ENCODE results near the gene PTPRM. TPM values are rescaled to one million over a fixed set of nuclear protein-coding genes. Genes with fewer than 3 reads are reported as not detected.

The PTPRM gene
- total and polyA plus RNA-seq, 4 donors = 9.2 to 23.0 (median 12.7) TPM

DNA sequence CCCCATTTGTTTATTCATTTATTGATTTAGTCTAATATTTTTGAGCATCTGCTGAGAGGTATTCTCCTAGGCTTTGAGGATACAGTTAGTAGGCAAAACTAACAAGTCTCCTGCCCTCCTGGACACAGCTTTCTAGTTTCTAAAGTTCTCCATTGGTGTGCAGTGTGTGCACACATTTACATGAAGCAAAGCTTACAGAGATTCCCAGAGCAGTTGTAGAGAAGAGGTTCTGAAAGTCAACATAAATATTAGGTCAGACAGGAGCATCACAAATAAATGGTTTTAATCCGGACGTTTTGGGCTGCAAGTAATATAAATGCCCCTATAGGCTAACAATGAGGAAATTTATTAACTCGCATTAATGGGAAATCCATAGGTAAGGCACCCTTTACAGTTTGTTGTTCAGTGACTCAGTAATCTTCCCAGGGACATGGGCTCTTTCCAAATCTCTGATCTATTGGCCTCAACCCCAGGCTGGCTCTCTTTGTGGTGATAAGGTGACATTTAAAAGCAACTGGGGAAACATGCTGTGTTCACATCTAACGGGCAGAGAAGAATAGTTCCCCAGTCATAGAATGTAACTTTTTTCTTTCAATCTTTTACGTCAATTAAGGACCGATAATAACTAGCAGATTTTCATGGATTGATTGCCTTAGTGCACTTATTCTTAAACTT is 407.2 kb downstream of the PTPRM start:
- H3K4me1 ChIP-seq (ENCODE audit: control insufficient read depth in 4 of 4, insufficient read depth in 4 of 4, low read length in 3 of 4) = no peaks in the 10 kb centered on the region
- DNase-seq (ENCODE audit: low spot score) = no peak
- WGBS = 85% methylated on average over 6 of the region's 6 CpGs
- no peak for TF ChIP-seq HNF4A (conservative IDR thresholded peaks at IDR 0.05)
- TF ChIP-seq NR2F2 (IDR thresholded peaks at IDR 0.05) = no peak
- TF ChIP-seq FOXA2 (IDR thresholded peaks at IDR 0.05) = no peak
- no peak for TF ChIP-seq RAD21 (IDR thresholded peaks at IDR 0.05)
- no peak for TF ChIP-seq JUND (IDR thresholded peaks at IDR 0.05)
- TF ChIP-seq, protein P1, sequence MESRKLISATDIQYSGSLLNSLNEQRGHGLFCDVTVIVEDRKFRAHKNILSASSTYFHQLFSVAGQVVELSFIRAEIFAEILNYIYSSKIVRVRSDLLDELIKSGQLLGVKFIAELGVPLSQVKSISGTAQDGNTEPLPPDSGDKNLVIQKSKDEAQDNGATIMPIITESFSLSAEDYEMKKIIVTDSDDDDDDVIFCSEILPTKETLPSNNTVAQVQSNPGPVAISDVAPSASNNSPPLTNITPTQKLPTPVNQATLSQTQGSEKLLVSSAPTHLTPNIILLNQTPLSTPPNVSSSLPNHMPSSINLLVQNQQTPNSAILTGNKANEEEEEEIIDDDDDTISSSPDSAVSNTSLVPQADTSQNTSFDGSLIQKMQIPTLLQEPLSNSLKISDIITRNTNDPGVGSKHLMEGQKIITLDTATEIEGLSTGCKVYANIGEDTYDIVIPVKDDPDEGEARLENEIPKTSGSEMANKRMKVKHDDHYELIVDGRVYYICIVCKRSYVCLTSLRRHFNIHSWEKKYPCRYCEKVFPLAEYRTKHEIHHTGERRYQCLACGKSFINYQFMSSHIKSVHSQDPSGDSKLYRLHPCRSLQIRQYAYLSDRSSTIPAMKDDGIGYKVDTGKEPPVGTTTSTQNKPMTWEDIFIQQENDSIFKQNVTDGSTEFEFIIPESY (IDR thresholded peaks at IDR 0.05) = no peak
- TF ChIP-seq, protein P2, sequence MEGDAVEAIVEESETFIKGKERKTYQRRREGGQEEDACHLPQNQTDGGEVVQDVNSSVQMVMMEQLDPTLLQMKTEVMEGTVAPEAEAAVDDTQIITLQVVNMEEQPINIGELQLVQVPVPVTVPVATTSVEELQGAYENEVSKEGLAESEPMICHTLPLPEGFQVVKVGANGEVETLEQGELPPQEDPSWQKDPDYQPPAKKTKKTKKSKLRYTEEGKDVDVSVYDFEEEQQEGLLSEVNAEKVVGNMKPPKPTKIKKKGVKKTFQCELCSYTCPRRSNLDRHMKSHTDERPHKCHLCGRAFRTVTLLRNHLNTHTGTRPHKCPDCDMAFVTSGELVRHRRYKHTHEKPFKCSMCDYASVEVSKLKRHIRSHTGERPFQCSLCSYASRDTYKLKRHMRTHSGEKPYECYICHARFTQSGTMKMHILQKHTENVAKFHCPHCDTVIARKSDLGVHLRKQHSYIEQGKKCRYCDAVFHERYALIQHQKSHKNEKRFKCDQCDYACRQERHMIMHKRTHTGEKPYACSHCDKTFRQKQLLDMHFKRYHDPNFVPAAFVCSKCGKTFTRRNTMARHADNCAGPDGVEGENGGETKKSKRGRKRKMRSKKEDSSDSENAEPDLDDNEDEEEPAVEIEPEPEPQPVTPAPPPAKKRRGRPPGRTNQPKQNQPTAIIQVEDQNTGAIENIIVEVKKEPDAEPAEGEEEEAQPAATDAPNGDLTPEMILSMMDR (IDR thresholded peaks at IDR 0.05; ENCODE audit: low read depth, low read length, missing input control) = no peak
- no peak for TF ChIP-seq EGR1 (IDR thresholded peaks at IDR 0.05; ENCODE audit: low read depth in 2 of 2)
- no peak for TF ChIP-seq RXRA (IDR thresholded peaks at IDR 0.05)
- no peak overlapping the region for H3K9ac ChIP-seq (ENCODE audit: low read depth in 1 of 2, low read length in 2 of 2)
- no peaks in the 10 kb centered on the region for H3K27me3 ChIP-seq (ENCODE audit: control insufficient read depth in 4 of 4, insufficient read depth in 4 of 4, low read length in 3 of 4)
- no peak overlapping the region for H3K27ac ChIP-seq (ENCODE audit: low read depth in 1 of 2, low read length in 2 of 2)
- no peaks in the 10 kb centered on the region for H3K36me3 ChIP-seq (ENCODE audit: control insufficient read depth in 4 of 4, insufficient read depth in 3 of 4, low read depth in 1 of 4, low read length in 3 of 4)
- no peak overlapping the region for H3K4me3 ChIP-seq (ENCODE audit: low read depth in 1 of 3, low read length in 3 of 3)
- no peaks in the 10 kb centered on the region for H3K9me3 ChIP-seq (ENCODE audit: control insufficient read depth in 4 of 4, low read length in 3 of 4)

DNA sequence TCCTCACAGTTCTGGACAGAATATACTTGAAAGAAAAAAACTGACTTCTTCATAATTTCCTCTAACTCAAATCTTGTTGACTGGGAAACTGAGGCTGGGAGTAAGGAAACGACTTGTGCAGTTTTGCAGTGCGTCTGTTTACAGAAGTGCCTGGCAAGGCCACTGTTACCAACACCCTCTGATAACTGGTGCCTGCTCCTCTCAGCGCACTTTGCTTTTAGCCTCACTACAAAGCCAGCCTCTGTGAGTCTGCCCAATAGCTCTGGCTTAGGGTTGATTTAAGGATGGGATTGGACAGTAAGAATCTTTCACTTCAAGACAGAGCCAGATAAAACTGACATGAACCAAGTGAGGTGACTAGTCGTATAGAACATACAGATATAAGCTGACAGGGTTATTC is 410.8 kb downstream of the PTPRM start:
- no peaks in the 10 kb centered on the region for H3K27me3 ChIP-seq (ENCODE audit: control insufficient read depth in 4 of 4, insufficient read depth in 4 of 4, low read length in 3 of 4)
- H3K9ac ChIP-seq (ENCODE audit: low read depth in 1 of 2, low read length in 2 of 2) = no peak overlapping the region
- WGBS = 85% methylated on average over 4 of the region's 4 CpGs
- no peaks in the 10 kb centered on the region for H3K9me3 ChIP-seq (ENCODE audit: control insufficient read depth in 4 of 4, low read length in 3 of 4)
- DNase-seq (ENCODE audit: low spot score) = no peak
- TF ChIP-seq NR2F2 (IDR thresholded peaks at IDR 0.05) = no peak
- TF ChIP-seq GABPA (IDR thresholded peaks at IDR 0.05 in 1 of 2, conservative IDR thresholded peaks at IDR 0.05 in 1 of 2) = no peak
- no peak for TF ChIP-seq TAF1 (conservative IDR thresholded peaks at IDR 0.05)
- TF ChIP-seq SP1 (IDR thresholded peaks at IDR 0.05) = no peak
- no peak for TF ChIP-seq FOXA1 (IDR thresholded peaks at IDR 0.05)
- TF ChIP-seq HNF4A (conservative IDR thresholded peaks at IDR 0.05) = no peak
- TF ChIP-seq, protein P3, sequence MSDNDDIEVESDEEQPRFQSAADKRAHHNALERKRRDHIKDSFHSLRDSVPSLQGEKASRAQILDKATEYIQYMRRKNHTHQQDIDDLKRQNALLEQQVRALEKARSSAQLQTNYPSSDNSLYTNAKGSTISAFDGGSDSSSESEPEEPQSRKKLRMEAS (IDR thresholded peaks at IDR 0.05) = no peak
- no peak for TF ChIP-seq RAD21 (IDR thresholded peaks at IDR 0.05)
- TF ChIP-seq, protein P4, sequence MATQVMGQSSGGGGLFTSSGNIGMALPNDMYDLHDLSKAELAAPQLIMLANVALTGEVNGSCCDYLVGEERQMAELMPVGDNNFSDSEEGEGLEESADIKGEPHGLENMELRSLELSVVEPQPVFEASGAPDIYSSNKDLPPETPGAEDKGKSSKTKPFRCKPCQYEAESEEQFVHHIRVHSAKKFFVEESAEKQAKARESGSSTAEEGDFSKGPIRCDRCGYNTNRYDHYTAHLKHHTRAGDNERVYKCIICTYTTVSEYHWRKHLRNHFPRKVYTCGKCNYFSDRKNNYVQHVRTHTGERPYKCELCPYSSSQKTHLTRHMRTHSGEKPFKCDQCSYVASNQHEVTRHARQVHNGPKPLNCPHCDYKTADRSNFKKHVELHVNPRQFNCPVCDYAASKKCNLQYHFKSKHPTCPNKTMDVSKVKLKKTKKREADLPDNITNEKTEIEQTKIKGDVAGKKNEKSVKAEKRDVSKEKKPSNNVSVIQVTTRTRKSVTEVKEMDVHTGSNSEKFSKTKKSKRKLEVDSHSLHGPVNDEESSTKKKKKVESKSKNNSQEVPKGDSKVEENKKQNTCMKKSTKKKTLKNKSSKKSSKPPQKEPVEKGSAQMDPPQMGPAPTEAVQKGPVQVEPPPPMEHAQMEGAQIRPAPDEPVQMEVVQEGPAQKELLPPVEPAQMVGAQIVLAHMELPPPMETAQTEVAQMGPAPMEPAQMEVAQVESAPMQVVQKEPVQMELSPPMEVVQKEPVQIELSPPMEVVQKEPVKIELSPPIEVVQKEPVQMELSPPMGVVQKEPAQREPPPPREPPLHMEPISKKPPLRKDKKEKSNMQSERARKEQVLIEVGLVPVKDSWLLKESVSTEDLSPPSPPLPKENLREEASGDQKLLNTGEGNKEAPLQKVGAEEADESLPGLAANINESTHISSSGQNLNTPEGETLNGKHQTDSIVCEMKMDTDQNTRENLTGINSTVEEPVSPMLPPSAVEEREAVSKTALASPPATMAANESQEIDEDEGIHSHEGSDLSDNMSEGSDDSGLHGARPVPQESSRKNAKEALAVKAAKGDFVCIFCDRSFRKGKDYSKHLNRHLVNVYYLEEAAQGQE (IDR thresholded peaks at IDR 0.05) = no peak
- TF ChIP-seq, protein P2 (IDR thresholded peaks at IDR 0.05; ENCODE audit: low read depth, low read length, missing input control) = no peak
- no peak for TF ChIP-seq FOXA2 (IDR thresholded peaks at IDR 0.05)
- TF ChIP-seq, protein P5, sequence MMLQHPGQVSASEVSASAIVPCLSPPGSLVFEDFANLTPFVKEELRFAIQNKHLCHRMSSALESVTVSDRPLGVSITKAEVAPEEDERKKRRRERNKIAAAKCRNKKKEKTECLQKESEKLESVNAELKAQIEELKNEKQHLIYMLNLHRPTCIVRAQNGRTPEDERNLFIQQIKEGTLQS (IDR thresholded peaks at IDR 0.05) = no peak
- no peak for TF ChIP-seq JUND (IDR thresholded peaks at IDR 0.05)
- H3K27ac ChIP-seq (ENCODE audit: low read depth in 1 of 2, low read length in 2 of 2) = no peak overlapping the region
- H3K36me3 ChIP-seq (ENCODE audit: control insufficient read depth in 4 of 4, insufficient read depth in 3 of 4, low read depth in 1 of 4, low read length in 3 of 4) = no peaks in the 10 kb centered on the region
- H3K4me1 ChIP-seq (ENCODE audit: control insufficient read depth in 4 of 4, insufficient read depth in 4 of 4, low read length in 3 of 4) = no peaks in the 10 kb centered on the region
- H3K4me3 ChIP-seq (ENCODE audit: low read depth in 1 of 3, low read length in 3 of 3) = no peak overlapping the region
